Measurements from ENCODE around the gene FRA10AC1. TPM values are rescaled to one million over a fixed set of nuclear protein-coding genes. Genes with fewer than 3 reads are reported as not detected.

The FRA10AC1 gene
- polyA plus RNA-seq, 2 of the 4 experiments (the other 2 are of a cell fraction) = 11.1 to 20.5 TPM

DNA sequence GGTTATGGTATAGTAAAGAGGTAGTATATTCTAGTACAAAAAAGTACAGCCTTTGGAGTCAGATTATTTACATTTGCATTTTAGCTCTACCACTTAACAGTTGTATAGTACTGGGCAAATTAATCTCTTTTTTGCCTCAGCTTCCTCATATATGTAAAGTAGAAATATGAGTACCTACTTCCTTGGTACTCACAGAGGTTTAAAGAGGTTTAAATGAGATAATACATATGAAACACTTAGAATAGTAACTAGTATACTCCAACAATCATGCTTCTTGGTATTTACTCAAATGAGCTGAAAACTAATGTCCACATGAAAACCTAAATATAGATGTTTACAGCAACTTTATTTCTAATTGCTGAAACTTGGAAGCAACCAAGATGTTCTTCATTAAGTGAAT is 14.7 kb downstream of the FRA10AC1 start:
- Histone ChIP-seq H3K27ac (no peak overlapping the region), H3K4me2 (no peak overlapping the region), H3K4me1 (no peaks in the 10 kb centered on the region), H3K9me3 (no peaks in the 10 kb centered on the region), H3K4me3 (no peak overlapping the region)
- ChIA-PET POLR2A (no interaction called here), CTCF (interaction anchor here (0.6 to 2.0 kb wide), 3 partner anchors 9 to 178 kb away, joined by 3 to 7 read pairs (median 3); no protein-coding TSS in a partner anchor)
- DNase-seq (ENCODE audit: low read depth in 1 of 2, low spot score in 1 of 2) (no peak), FAIRE-seq (peak; percentile 13), ATAC-seq (no peak)
- TF ChIP-seq HEYL (CRISPR knock-in tag; IDR thresholded peaks at IDR 0.05) (no peak), CEBPB (IDR thresholded peaks at IDR 0.05) (no peak), ZFP36 (IDR thresholded peaks at IDR 0.05; ENCODE audit: borderline replicate concordance, partially characterized antibody) (no peak), RAD21 (conservative IDR thresholded peaks at IDR 0.05 in 1 of 2, IDR thresholded peaks at IDR 0.05 in 1 of 2) (no peak), ZSCAN20 (CRISPR knock-in tag; IDR thresholded peaks at IDR 0.05) (no peak), KDM1A (IDR thresholded peaks at IDR 0.05; ENCODE audit: low read depth) (no peak), HMGXB4 (CRISPR knock-in tag; IDR thresholded peaks at IDR 0.05; ENCODE audit: borderline replicate concordance) (no peak), MAFK (IDR thresholded peaks at IDR 0.05; ENCODE audit: partially characterized antibody) (no peak), CHD4 (IDR thresholded peaks at IDR 0.05; ENCODE audit: borderline replicate concordance) (no peak), CBX2 (IDR thresholded peaks at IDR 0.05; ENCODE audit: borderline replicate concordance, low read depth) (no peak), FOSL2 (IDR thresholded peaks at IDR 0.05) (no peak), FOSL2 (CRISPR knock-in tag; IDR thresholded peaks at IDR 0.05) (no peak), KDM5A (IDR thresholded peaks at IDR 0.05) (no peak)

GRCh38 chr10:93680412-93681047 is 21.9 kb downstream of the FRA10AC1 start:
- Histone ChIP-seq H3K9me3 (no peaks in the 10 kb centered on the region), H3K4me1 (no peaks in the 10 kb centered on the region), H3K27ac (no peak overlapping the region), H3K4me2 (no peak overlapping the region), H3K4me3 (no peak overlapping the region)
- POLR2A ChIA-PET = no interaction called here
- DNase-seq (ENCODE audit: low read depth in 1 of 2, low spot score in 1 of 2) (peak; percentile 40 to 69), FAIRE-seq (peak; percentile 92), ATAC-seq (peak; percentile 70 to 80; a peak in 5 of 6 replicates)
- no peak for TF ChIP-seq EHF (CRISPR knock-in tag; IDR thresholded peaks at IDR 0.05)
- TF ChIP-seq, protein P1, sequence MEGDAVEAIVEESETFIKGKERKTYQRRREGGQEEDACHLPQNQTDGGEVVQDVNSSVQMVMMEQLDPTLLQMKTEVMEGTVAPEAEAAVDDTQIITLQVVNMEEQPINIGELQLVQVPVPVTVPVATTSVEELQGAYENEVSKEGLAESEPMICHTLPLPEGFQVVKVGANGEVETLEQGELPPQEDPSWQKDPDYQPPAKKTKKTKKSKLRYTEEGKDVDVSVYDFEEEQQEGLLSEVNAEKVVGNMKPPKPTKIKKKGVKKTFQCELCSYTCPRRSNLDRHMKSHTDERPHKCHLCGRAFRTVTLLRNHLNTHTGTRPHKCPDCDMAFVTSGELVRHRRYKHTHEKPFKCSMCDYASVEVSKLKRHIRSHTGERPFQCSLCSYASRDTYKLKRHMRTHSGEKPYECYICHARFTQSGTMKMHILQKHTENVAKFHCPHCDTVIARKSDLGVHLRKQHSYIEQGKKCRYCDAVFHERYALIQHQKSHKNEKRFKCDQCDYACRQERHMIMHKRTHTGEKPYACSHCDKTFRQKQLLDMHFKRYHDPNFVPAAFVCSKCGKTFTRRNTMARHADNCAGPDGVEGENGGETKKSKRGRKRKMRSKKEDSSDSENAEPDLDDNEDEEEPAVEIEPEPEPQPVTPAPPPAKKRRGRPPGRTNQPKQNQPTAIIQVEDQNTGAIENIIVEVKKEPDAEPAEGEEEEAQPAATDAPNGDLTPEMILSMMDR (IDR thresholded peaks at IDR 0.05) = peak; percentile 89
- TF ChIP-seq, protein P2, sequence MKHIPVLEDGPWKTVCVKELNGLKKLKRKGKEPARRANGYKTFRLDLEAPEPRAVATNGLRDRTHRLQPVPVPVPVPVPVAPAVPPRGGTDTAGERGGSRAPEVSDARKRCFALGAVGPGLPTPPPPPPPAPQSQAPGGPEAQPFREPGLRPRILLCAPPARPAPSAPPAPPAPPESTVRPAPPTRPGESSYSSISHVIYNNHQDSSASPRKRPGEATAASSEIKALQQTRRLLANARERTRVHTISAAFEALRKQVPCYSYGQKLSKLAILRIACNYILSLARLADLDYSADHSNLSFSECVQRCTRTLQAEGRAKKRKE (CRISPR knock-in tag; IDR thresholded peaks at IDR 0.05; ENCODE audit: low read depth) = no peak
- TF ChIP-seq RAD21 (conservative IDR thresholded peaks at IDR 0.05 in 1 of 2, IDR thresholded peaks at IDR 0.05 in 1 of 2) = peak; percentile 91 to 92
- TF ChIP-seq SMC3 (IDR thresholded peaks at IDR 0.05) = peak; percentile 84
- CTCF ChIA-PET = interaction anchor here (0.5 to 5.7 kb wide), 38 partner anchors 10 to 428 kb away, joined by 3 to 131 read pairs (median 4); partner anchors contain the start of gene MYOF
- 36% methylated on average over 4 of the region's 4 CpGs for WGBS (ENCODE audit: missing lambda C conversion rate)
